H1 (cell line): ENCODE data around the gene TRABD2B. TPM values are rescaled to one million over a fixed set of nuclear protein-coding genes. Genes with fewer than 3 reads are reported as not detected.

Experiments used
- CTCF ChIA-PET: fragments of 300-600 bp; sonication (Branson Sonifier 250); formaldehyde crosslinking; loops from one replicate; lab custom pipeline; 2021; ENCODE audit not compliant: partially characterized antibody; lab: Charles Lee
- POLR2A ChIA-PET: fragments of 300-600 bp; sonication (Branson Sonifier 250); formaldehyde crosslinking; loops from one replicate; lab custom pipeline; 2021; ENCODE audit warnings: inconsistent platforms; ENCODE audit not compliant: partially characterized antibody; lab: Charles Lee
- DNase-seq, 2 experiments: peaks; one replicate each; pipeline versions ENCODE4 v3.0.0 to v3.0.0-alpha.2; 2010 to 2022; ENCODE audit warnings: low spot score in 2 of 2, low read depth in 1 of 2, mixed read lengths in 1 of 2
- FAIRE-seq: peaks from 2 replicates; lab custom pipeline; 2011; peaks lifted over from hg19 to GRCh38; lab: Jason Lieb, UNC
- H2AFZ ChIP-seq: 2 replicates; pipeline ENCODE4 v1.8.1; 2012; ENCODE audit warnings: low read length, inconsistent platforms
- H2AK5ac ChIP-seq: 2 replicates; pipeline ENCODE4 v1.6.1; 2013; ENCODE audit warnings: low read depth, low read length
- H2BK120ac ChIP-seq: replicated peaks from 2 replicates; pipeline ENCODE3; 2013; ENCODE audit warnings: low read depth, low read length, inconsistent platforms
- H2BK12ac ChIP-seq: 2 replicates; pipeline ENCODE4 v1.6.1; 2013; ENCODE audit warnings: low read depth, low read length
- H2BK15ac ChIP-seq: 2 replicates; pipeline ENCODE4 v1.6.1; 2013; ENCODE audit warnings: low read length
- H2BK20ac ChIP-seq: 2 replicates; pipeline ENCODE4 v1.6.1; 2013; ENCODE audit warnings: low read length
- H2BK5ac ChIP-seq: 2 replicates; pipeline ENCODE4 v1.6.1; 2013; ENCODE audit warnings: low read depth, low read length
- H3K14ac ChIP-seq: 2 replicates; pipeline ENCODE4 v1.6.1; 2013; ENCODE audit warnings: inconsistent platforms; ENCODE audit not compliant: insufficient read length
- H3K18ac ChIP-seq: 2 replicates; pipeline ENCODE4 v1.6.1; 2013; ENCODE audit warnings: low read length; ENCODE audit errors: extremely low read depth
- H3K23ac ChIP-seq: 2 replicates; pipeline ENCODE4 v1.6.1; 2013; ENCODE audit warnings: inconsistent platforms; ENCODE audit not compliant: insufficient read length
- H3K23me2 ChIP-seq: 2 replicates; pipeline ENCODE4 v1.6.1; 2013; ENCODE audit warnings: low read depth, low read length
- H3K27ac ChIP-seq: 2 replicates; pipeline ENCODE4 v1.6.1; 2011; ENCODE audit warnings: low read depth, low read length, inconsistent platforms
- H3K27me3 ChIP-seq, 4 experiments: replicated peaks in 1 of 4; 1 replicate in 1 of 4; 2 replicates in 3 of 4; pipeline versions ENCODE4 v1.6.1 to v1.8.1; 2011 to 2013; ENCODE audit warnings: low read length in 3 of 4, mild to moderate bottlenecking in 3 of 4, inconsistent platforms in 2 of 4, mixed read lengths in 2 of 4, moderate library complexity in 1 of 4; ENCODE audit not compliant: control insufficient read depth in 3 of 4, insufficient read depth in 3 of 4; ENCODE audit errors: extremely low read depth in 1 of 4
- H3K36me3 ChIP-seq, 4 experiments: 2 replicates each; pipeline versions ENCODE4 v1.6.1 to v1.8.1; 2011 to 2013; ENCODE audit warnings: mild to moderate bottlenecking in 4 of 4, low read length in 3 of 4, moderate library complexity in 2 of 4, control low read depth in 1 of 4, inconsistent platforms in 1 of 4; ENCODE audit not compliant: insufficient read depth in 4 of 4, control insufficient read depth in 2 of 4
- H3K4ac ChIP-seq: replicated peaks from 2 replicates; pipeline ENCODE3; 2013; ENCODE audit warnings: low read length, low read depth, mixed read lengths, inconsistent platforms; ENCODE audit not compliant: insufficient read length
- H3K4me1 ChIP-seq, 4 experiments: replicated peaks in 1 of 4; 1 replicate in 1 of 4; 2 replicates in 3 of 4; pipeline versions ENCODE4 v1.6.1 to v1.8.1; 2011 to 2013; ENCODE audit warnings: low read length in 3 of 4, inconsistent platforms in 2 of 4, mixed read lengths in 1 of 4; ENCODE audit not compliant: insufficient read depth in 4 of 4, control insufficient read depth in 3 of 4
- H3K4me2 ChIP-seq, 2 experiments: 2 replicates each; pipeline versions ENCODE4 v1.6.1 to v1.8.1; 2011 to 2013; ENCODE audit warnings: low read depth in 2 of 2, low read length in 2 of 2, control low read depth in 1 of 2, inconsistent platforms in 1 of 2, mild to moderate bottlenecking in 1 of 2; ENCODE audit not compliant: insufficient read depth in 1 of 2
- H3K4me3 ChIP-seq, 4 experiments: fragments of 200-600, 300-600 bp in 1 of 4; sonication (generic), shearing (Covaris generic), sonication (Bioruptor Twin) in 1 of 4; 2 replicates each; pipeline versions ENCODE4 v1.5.1 to v1.8.1; 2011 to 2016; ENCODE audit warnings: low read length in 4 of 4, low read depth in 3 of 4, control low read depth in 2 of 4, inconsistent platforms in 2 of 4, mild to moderate bottlenecking in 2 of 4, mixed read lengths in 1 of 4, moderate library complexity in 1 of 4; ENCODE audit not compliant: insufficient read depth in 2 of 4; ENCODE audit errors: extremely low read depth in 1 of 4
- H3K56ac ChIP-seq: replicated peaks from 2 replicates; pipeline ENCODE3; 2013; ENCODE audit warnings: low read depth, mild to moderate bottlenecking, mixed read lengths, low read length, inconsistent platforms; ENCODE audit not compliant: insufficient read length
- H3K79me1 ChIP-seq: 2 replicates; pipeline ENCODE4 v1.6.1; 2013; ENCODE audit warnings: low read depth, low read length, control low read depth
- H3K79me2 ChIP-seq, 2 experiments: 2 replicates each; pipeline versions ENCODE4 v1.6.1 to v1.8.1; 2012 to 2013; ENCODE audit warnings: low read length in 2 of 2, mild to moderate bottlenecking in 2 of 2, inconsistent platforms in 1 of 2; ENCODE audit not compliant: insufficient read depth in 2 of 2, control insufficient read depth in 1 of 2
- H3K9ac ChIP-seq, 4 experiments: replicated peaks in 1 of 4; 1 replicate in 1 of 4; 2 replicates in 3 of 4; pipeline versions ENCODE4 v1.6.1 to v1.8.1; 2011 to 2013; ENCODE audit warnings: low read depth in 3 of 4, low read length in 3 of 4, control low read depth in 2 of 4, mild to moderate bottlenecking in 2 of 4, moderate library complexity in 2 of 4, inconsistent platforms in 1 of 4; ENCODE audit errors: extremely low read depth in 1 of 4
- H3K9me3 ChIP-seq, 2 experiments: 2 replicates each; pipeline versions ENCODE4 v1.6.1 to v1.8.1; 2012 to 2013; ENCODE audit warnings: mild to moderate bottlenecking in 2 of 2, moderate library complexity in 2 of 2, control low read depth in 1 of 2, inconsistent platforms in 1 of 2, low read depth in 1 of 2, low read length in 1 of 2, mixed read lengths in 1 of 2; ENCODE audit not compliant: insufficient read depth in 2 of 2
- H4K20me1 ChIP-seq, 2 experiments: replicated peaks in 1 of 2; 2 replicates each; pipeline versions ENCODE3 to v1.8.1; 2011 to 2013; ENCODE audit warnings: inconsistent platforms in 2 of 2, low read length in 2 of 2, mild to moderate bottlenecking in 1 of 2; ENCODE audit not compliant: insufficient read depth in 2 of 2, control insufficient read depth in 1 of 2
- H4K5ac ChIP-seq: 2 replicates; pipeline ENCODE4 v1.6.1; 2013; ENCODE audit warnings: low read length, low read depth, mixed read lengths, inconsistent platforms; ENCODE audit not compliant: insufficient read length
- H4K8ac ChIP-seq: 2 replicates; pipeline ENCODE4 v1.8.0; 2013; ENCODE audit warnings: mild to moderate bottlenecking, moderate library complexity, low read length, inconsistent platforms; ENCODE audit not compliant: insufficient read depth; ENCODE audit errors: extremely low read depth
- H4K91ac ChIP-seq: replicated peaks from 2 replicates; pipeline ENCODE3; 2013; ENCODE audit warnings: low read length, mixed read lengths, inconsistent platforms; ENCODE audit not compliant: insufficient read length
- EGR1 ChIP-seq: IDR thresholded peaks from 2 replicates; pipeline ENCODE4 v1.6.1; 2011; ENCODE audit warnings: low read depth, low read length, borderline replicate concordance
- KDM1A ChIP-seq: fragments of 200-600, 300-600 bp; sonication (generic); IDR thresholded peaks from 2 replicates; pipeline ENCODE4 v1.7.1; 2016; ENCODE audit warnings: mild to moderate bottlenecking, low read length, borderline replicate concordance
- SRF ChIP-seq: IDR thresholded peaks from 2 replicates; pipeline ENCODE4 v1.6.1; 2011; ENCODE audit warnings: mild to moderate bottlenecking, low read depth, low read length, moderate library complexity
- WGBS, 2 experiments: shearing (Covaris generic) in 1 of 2; methylation state at CpG; one replicate each; pipeline versions ENCODE4 v1.1.6 to v1.1.7; 2013 to 2015; ENCODE audit warnings: low lambda C conversion rate in 2 of 2, mixed read lengths in 2 of 2, inconsistent platforms in 1 of 2, low coverage in 1 of 2, missing lambda C conversion rate in 1 of 2; ENCODE audit not compliant: insufficient replicate concordance in 2 of 2, insufficient coverage in 1 of 2, insufficient read length in 1 of 2; ENCODE audit errors: extremely low coverage in 1 of 2, missing lambda C conversion rate in 1 of 2; 5-methylcytosine and 5-hydroxymethylcytosine counted together
- polyA plus RNA-seq, 7 experiments: library from polyadenylated mRNA; depleted of rRNA in 3 of 7; stranded (reverse) in 5 of 7; unstranded in 2 of 7; fragments of >200 nt in 5 of 7; fragments of 200-250 nt in 2 of 7; gene quantifications; 1 replicate in 5 of 7; 2 replicates in 1 of 7; 4 replicates in 1 of 7; pipeline versions ENCODE4 v1.2.1 to v1.2.3, GENCODE V29; 2011 to 2013; ENCODE audit warnings: missing spikeins in 2 of 7, mixed read lengths in 2 of 7
- total RNA-seq: library from RNA; stranded (reverse); fragmentation: NEBNext Ultra II Directional; extraction: Animal tissue kit (Norgen Biotek cat#: 25700); gene quantifications from 2 replicates; pipeline ENCODE4 v1.2.1, GENCODE V29; 2021

Gene TRABD2B
- total and polyA plus RNA-seq, 2 of the 8 experiments (the other 6 are each of a cell fraction or from before 2014, with no cell fraction given), result 0.95 to 3.4 TPM

DNA sequence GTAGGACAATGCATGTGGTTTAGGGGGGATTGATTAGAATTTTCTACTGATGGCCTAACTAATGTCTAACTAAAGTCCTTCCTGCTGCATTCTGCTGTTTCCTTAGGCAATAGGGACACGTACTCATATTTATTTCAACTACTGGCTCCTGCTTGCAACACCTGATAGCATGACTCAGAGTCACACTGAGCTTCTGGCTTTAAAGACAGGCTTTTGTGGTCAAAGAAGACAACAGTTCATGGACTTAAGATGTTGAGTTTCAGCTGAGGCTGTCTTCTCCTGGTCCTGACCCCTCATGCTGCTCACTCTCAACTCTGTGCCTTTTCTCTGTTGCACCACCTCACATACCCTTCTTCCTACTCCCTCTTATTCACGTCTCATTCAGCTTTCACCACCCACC is 29.1 kb upstream of the TRABD2B start:
- FAIRE-seq, result no peak
- no peak overlapping the region for H4K8ac ChIP-seq
- no peak overlapping the region for H3K4ac ChIP-seq
- no peak overlapping the region for H4K91ac ChIP-seq
- POLR2A ChIA-PET, result interaction anchor here (0.9 kb wide), 1 partner anchor 269 kb away, joined by 3 read pairs; no protein-coding TSS in a partner anchor
- H3K23ac ChIP-seq, result no peak overlapping the region
- DNase-seq, result no peak
- H3K79me1 ChIP-seq, result no peaks in the 10 kb centered on the region
- H3K9me3 ChIP-seq, result no peaks in the 10 kb centered on the region; a peak in 1 of 4 replicates
- H2BK15ac ChIP-seq, result no peak overlapping the region
- H3K4me1 ChIP-seq, result peaks cover 0 to 10% (median 5%) of the 10 kb centered on the region in 4 experiments; a peak in 4 of 7 replicates
- no peak overlapping the region for H4K5ac ChIP-seq
- no peaks in the 10 kb centered on the region for H3K27me3 ChIP-seq
- H2BK12ac ChIP-seq, result no peak overlapping the region
- H4K20me1 ChIP-seq, result no peaks in the 10 kb centered on the region
- H2AFZ ChIP-seq, result no peak overlapping the region
- H3K4me3 ChIP-seq, result no peak overlapping the region
- H3K27ac ChIP-seq, result no peak overlapping the region
- CTCF ChIA-PET, result interaction anchor here (0.9 to 3.3 kb wide), 5 partner anchors 11 to 499 kb away, joined by 4 to 20 read pairs (median 4); no protein-coding TSS in a partner anchor
- no peak overlapping the region for H2BK20ac ChIP-seq
- no peak for TF ChIP-seq EGR1
- TF ChIP-seq SRF, result no peak
- no peak for TF ChIP-seq KDM1A
- 92 to 100% methylated on average over 1 to 2 of the region's 2 CpGs for WGBS, 2 experiments
- H3K9ac ChIP-seq, result no peak overlapping the region
- no peak overlapping the region for H3K14ac ChIP-seq
- no peak overlapping the region for H3K18ac ChIP-seq
- no peak overlapping the region for H2BK5ac ChIP-seq
- no peak overlapping the region for H3K4me2 ChIP-seq
- no peaks in the 10 kb centered on the region for H3K23me2 ChIP-seq
- no peak overlapping the region for H2BK120ac ChIP-seq
- H3K79me2 ChIP-seq, result no peaks in the 10 kb centered on the region
- H3K36me3 ChIP-seq, result no peaks in the 10 kb centered on the region
- no peak overlapping the region for H3K56ac ChIP-seq
- H2AK5ac ChIP-seq, result no peak overlapping the region
